ENCODE measurements around the gene MPPED1.

Gene MPPED1

DNA sequence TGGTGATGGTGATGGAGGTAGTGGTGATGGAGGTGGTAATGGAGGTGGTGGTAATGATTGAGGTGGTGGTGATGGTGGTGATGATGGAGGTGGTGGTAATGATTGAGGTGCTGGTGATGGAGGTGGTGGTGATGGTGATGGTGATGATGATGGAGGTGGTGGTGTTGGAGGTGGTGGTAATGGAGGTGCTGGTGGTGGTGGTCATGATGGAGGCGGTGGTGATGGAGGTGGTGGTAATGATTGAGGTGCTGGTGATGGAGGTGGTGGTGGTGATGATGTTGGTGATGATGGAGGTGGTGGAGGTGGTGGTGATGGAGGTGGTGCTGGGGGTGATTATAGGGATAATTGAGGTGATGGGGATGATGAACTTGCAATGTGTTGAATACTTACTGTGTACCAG lies 79.9 kb downstream of the MPPED1 start:
- TF ChIP-seq, protein P1, sequence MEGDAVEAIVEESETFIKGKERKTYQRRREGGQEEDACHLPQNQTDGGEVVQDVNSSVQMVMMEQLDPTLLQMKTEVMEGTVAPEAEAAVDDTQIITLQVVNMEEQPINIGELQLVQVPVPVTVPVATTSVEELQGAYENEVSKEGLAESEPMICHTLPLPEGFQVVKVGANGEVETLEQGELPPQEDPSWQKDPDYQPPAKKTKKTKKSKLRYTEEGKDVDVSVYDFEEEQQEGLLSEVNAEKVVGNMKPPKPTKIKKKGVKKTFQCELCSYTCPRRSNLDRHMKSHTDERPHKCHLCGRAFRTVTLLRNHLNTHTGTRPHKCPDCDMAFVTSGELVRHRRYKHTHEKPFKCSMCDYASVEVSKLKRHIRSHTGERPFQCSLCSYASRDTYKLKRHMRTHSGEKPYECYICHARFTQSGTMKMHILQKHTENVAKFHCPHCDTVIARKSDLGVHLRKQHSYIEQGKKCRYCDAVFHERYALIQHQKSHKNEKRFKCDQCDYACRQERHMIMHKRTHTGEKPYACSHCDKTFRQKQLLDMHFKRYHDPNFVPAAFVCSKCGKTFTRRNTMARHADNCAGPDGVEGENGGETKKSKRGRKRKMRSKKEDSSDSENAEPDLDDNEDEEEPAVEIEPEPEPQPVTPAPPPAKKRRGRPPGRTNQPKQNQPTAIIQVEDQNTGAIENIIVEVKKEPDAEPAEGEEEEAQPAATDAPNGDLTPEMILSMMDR (IDR thresholded peaks at IDR 0.05) = no peak

DNA sequence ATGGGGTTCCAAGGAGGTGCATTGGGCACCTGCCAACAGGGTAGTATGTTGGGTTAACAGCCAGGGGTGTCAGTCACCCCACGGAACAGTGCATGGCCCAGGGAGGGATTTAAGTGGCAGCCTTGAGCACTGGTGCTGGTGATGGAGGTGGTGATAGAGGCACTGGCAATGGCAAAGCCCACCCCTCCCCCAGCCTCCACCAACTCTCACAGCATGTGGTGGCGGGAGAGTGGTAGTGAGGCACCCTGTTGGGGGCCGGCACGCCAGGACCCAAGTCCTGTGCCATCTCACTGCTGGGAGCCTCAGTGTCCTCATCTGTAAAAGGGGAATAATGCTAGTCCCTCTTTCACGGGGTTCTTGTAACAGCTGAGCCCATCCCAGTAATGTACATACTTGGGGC lies 81.5 kb downstream of the MPPED1 start:
- TF ChIP-seq, protein P1 (IDR thresholded peaks at IDR 0.05) = no peak

DNA sequence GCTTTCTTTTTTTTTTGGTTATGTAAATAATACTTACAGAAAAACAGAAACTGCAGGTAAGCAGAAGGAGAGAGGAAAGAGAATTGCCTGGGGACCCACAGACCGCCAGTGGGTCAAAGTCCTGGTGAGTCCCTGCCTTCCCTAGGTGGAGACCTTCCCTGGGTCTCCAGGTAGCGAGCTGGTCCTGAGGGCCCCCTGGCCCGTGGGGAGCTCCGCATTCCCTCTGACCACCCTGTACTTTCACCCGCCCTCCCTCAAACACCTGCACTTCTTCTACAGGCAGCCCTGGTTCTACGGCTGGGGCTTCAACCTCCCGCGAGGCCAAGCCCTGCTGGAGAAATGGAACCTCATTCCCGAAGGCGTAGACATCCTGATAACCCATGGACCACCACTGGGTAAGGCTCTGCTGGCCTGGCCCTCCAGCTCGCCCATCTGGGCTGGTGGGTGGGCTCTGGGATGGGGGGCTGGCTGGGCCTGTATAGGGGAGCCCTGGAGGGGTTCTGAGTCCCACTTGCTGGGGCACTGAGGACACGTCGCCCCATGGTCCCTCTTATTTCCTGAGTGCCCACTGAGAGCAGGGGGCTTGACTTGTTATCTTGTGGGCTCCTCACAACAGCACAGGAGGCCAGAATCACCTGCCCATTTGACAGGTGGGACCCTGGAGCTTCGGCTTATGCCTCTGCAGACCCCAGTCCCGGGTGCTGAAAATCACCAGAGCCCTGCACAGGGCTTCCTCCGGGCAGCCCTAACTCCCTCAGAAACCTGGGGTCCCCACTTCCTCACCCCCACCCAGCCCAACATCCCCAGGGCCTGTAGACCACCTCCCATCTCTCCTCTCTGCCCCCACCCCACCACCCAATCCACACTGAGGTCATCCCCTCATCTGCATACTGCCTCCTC lies 86.4 kb downstream of the MPPED1 start:
- TF ChIP-seq, protein P1 (IDR thresholded peaks at IDR 0.05) = no peak

DNA sequence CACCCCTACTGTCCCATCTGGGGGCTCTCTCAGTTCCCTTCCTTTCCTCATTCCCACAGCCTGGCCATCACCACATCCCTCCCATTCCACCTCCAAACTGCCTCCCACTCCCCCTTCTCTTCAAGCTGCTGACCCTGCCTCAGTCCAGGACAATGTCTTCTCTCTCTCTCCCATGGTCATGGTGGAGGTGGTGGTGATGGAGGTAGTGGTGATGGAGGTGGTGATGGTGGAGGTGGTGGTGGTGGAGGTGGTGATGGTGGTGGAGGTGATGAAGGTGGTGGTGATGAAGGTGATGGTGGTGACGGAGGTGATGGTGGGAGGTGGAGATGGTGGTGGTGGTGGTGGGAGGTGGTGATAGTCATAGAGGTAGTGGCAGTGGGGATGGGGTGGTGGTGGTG lies 87.0 kb downstream of the MPPED1 start:
- TF ChIP-seq, protein P1 (IDR thresholded peaks at IDR 0.05) = no peak

DNA sequence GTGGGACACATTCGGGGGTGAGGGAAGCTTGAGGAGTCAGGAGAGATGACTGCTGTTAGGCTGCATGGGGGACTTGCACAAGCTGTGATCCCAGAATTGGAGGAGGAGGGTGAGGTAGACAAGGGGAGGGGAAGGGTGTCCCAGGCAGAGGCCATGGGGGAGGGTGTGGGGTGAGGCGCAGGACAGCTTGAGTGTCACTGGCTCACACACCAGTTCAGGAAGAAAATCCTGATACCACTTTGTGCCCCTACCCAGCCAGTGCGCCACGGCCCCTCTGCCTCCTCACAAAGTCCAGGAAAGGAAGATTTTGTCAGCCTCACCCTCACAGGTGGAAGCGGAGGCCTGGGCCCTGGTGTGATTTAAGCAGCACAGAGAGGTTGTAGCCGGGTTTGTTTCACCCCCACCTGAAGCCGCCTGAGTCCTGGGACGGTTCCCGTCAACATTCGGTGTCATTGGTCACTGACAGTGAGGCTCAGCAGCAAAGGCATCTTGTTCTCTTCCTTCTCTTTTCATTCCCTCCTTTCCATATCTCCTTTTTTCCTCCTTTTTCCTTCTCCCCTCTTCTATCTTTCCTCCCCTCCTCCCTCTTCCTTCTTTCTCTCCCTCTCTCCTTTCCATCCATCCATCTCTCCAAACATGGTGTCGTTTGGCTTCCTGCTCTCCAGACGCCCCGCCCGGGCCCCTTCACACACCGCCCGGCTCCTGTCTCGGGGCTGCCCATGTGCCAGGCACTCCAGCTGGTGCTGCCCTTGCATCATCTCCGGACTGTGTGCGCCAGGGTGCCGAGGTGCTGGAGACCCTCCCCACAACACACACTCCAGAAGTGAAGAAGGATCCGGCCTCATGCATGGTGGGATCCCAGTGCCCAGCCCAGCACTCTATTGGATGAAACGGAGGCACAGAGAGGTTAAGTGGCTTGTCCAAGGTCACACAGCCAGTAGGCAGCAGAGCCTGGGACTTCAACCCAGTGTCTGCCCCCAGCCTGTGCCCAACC lies 89.3 kb downstream of the MPPED1 start:
- TF ChIP-seq, protein P1 (IDR thresholded peaks at IDR 0.05) = no peak

DNA sequence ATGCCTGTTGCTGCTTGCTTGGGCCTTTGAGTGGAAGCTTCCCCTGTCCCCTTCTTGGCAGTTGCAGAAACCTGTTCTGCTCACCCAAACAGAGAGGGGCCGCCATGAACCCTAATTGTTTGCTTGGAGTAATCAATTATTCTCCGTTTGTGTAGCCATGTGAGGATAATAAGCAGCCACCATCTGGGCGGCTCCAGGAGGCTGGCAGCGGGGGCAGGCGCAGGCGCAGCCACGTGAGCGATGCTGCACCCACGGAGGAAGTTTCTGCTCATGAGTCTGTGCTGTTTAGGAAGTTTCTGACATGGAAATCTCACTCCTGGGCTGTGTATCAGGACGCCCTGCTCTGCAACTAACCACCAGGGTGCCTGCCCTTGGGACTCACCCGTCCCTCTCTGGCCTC lies 90.1 kb downstream of the MPPED1 start:
- TF ChIP-seq, protein P1 (IDR thresholded peaks at IDR 0.05) = no peak

DNA sequence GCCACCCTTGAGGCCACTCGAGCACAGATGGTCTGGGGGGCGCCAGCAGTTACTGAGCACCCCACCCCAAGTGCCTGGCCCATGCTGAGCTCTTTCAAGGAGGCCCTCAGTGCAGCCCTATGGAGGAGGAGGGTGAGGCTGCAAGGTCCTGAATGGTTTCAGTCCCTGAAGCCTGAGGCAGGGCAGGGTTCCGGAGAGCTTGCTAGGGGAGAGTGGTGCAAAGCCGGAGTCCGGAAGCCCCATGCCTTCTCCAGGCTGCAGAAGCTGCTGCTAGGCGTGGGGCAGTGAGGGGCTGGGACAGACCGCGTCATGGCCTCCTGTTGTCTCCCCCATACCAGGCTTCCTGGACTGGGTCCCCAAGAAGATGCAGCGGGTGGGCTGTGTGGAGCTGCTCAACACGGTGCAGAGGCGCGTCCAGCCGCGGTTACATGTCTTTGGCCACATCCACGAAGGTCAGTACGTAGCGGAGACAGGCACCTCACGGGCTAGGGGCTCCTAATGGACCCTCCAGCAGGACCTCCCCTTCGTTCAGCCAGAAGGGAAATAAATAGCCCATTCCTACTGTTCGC lies 90.6 kb downstream of the MPPED1 start:
- TF ChIP-seq, protein P1 (IDR thresholded peaks at IDR 0.05) = no peak

All from LNCAP (cell line).